GM23338 (cell line): ENCODE measurements around the gene PDE4B. TPM values are rescaled to one million over a fixed set of nuclear protein-coding genes. Genes with fewer than 3 reads are reported as not detected.
A peak's percentile ranks its signal among the peaks of the same experiment; 100 is the strongest.

Experiments
- ATAC-seq: fragments of 200-7000 bp; cut with Tn5 transposase; 3 replicates; pipeline ENCODE4 v1.9.1; 2020
- DNase-seq: peaks from one replicate; pipeline ENCODE4 v3.0.0-alpha.2; 2015; ENCODE audit warnings: low spot score
- H2AFZ ChIP-seq: fragments of 200-600 bp; sonication (generic); 2 replicates; pipeline ENCODE4 v1.8.0; 2016; ENCODE audit warnings: antibody characterized with exemption, mild to moderate bottlenecking, moderate library complexity
- H3F3A ChIP-seq: fragments of 200-600 bp; sonication (generic); replicated peaks from 2 replicates; pipeline ENCODE4 v1.8.0; 2017; ENCODE audit warnings: antibody characterized with exemption, mixed run types, low read depth
- H3K27ac ChIP-seq: fragments of 200-600 bp; sonication (generic); 2 replicates; pipeline ENCODE4 v1.6.1; 2016; ENCODE audit warnings: low read depth
- H3K27me3 ChIP-seq: fragments of 200-600 bp; sonication (generic); 2 replicates; pipeline ENCODE4 v1.8.0; 2016; ENCODE audit warnings: mild to moderate bottlenecking, mixed run types, moderate library complexity; ENCODE audit not compliant: insufficient read depth
- H3K36me3 ChIP-seq: fragments of 200-600 bp; sonication (generic); 2 replicates; pipeline ENCODE4 v1.8.0; 2016; ENCODE audit warnings: mild to moderate bottlenecking; ENCODE audit not compliant: insufficient read depth
- H3K4me1 ChIP-seq: fragments of 200-600 bp; sonication (generic); 2 replicates; pipeline ENCODE4 v1.8.0; 2016; ENCODE audit warnings: mild to moderate bottlenecking, moderate library complexity; ENCODE audit not compliant: insufficient read depth
- H3K4me2 ChIP-seq: fragments of 200-600 bp; sonication (generic); 2 replicates; pipeline ENCODE4 v1.7.1; 2017; ENCODE audit warnings: mixed run types
- H3K4me3 ChIP-seq: fragments of 200-600 bp; sonication (generic); 2 replicates; pipeline ENCODE4 v1.6.1; 2016; ENCODE audit warnings: mixed run types
- H3K79me2 ChIP-seq: fragments of 200-600 bp; sonication (generic); replicated peaks from 2 replicates; pipeline ENCODE4 v1.8.0; 2017; ENCODE audit warnings: mild to moderate bottlenecking; ENCODE audit not compliant: insufficient read depth
- H3K9me2 ChIP-seq: fragments of 200-600 bp; sonication (generic); 2 replicates; pipeline ENCODE4 v1.8.0; 2017; ENCODE audit not compliant: insufficient read depth
- H4K20me1 ChIP-seq: fragments of 200-600 bp; sonication (generic); replicated peaks from 2 replicates; pipeline ENCODE4 v1.8.0; 2017; ENCODE audit warnings: mild to moderate bottlenecking; ENCODE audit not compliant: insufficient read depth
- H3K27ac Mint-ChIP-seq: 2 replicates; pipeline ENCODE4 v1.8.0; 2020; ENCODE audit warnings: inconsistent platforms, mild to moderate bottlenecking, moderate library complexity, mixed read lengths
- H3K27me3 Mint-ChIP-seq: 3 replicates; pipeline ENCODE4 v1.8.0; 2022; ENCODE audit warnings: low read depth, mild to moderate bottlenecking, moderate library complexity, mixed read lengths, inconsistent platforms; ENCODE audit not compliant: insufficient read depth, poor library complexity
- H3K36me3 Mint-ChIP-seq: 3 replicates; pipeline ENCODE4 v1.8.0; 2021; ENCODE audit warnings: low read depth, mild to moderate bottlenecking, inconsistent platforms, moderate library complexity, mixed read lengths
- H3K4me1 Mint-ChIP-seq: 3 replicates; pipeline ENCODE4 v1.8.0; 2020; ENCODE audit warnings: mild to moderate bottlenecking, inconsistent platforms, mixed read lengths
- H3K4me3 Mint-ChIP-seq: 3 replicates; pipeline ENCODE4 v1.8.0; 2021; ENCODE audit warnings: moderate library complexity, mild to moderate bottlenecking, inconsistent platforms, mixed read lengths
- H3K9me3 Mint-ChIP-seq: 3 replicates; pipeline ENCODE4 v1.8.0; 2020; ENCODE audit warnings: moderate library complexity, mild to moderate bottlenecking, inconsistent platforms, mixed read lengths
- EZH2 ChIP-seq: fragments of 200-600 bp; sonication (generic); IDR thresholded peaks from one replicate; pipeline ENCODE4 v1.8.0; 2017; ENCODE audit warnings: antibody characterized with exemption, mild to moderate bottlenecking, low read depth; ENCODE audit not compliant: unreplicated experiment
- EZH2phosphoT487 ChIP-seq: fragments of 200-600 bp; sonication (generic); IDR thresholded peaks from one replicate; pipeline ENCODE4 v1.8.1; 2018; ENCODE audit warnings: antibody characterized with exemption; ENCODE audit not compliant: unreplicated experiment
- NANOG ChIP-seq: IDR thresholded peaks from 2 replicates; pipeline ENCODE4 v1.6.1; 2016; ENCODE audit warnings: antibody characterized with exemption, borderline replicate concordance
- STAT1 ChIP-seq: IDR thresholded peaks from one replicate; pipeline ENCODE4 v1.6.1; 2016; ENCODE audit warnings: antibody characterized with exemption; ENCODE audit not compliant: unreplicated experiment
- ZNF114 ChIP-seq: fragments of 250-450 bp; sonication (Bioruptor Pico); IDR thresholded peaks from 2 replicates; pipeline ENCODE4 v1.5.0; 2020; ENCODE audit warnings: mild to moderate bottlenecking, moderate library complexity
- ZNF331 ChIP-seq: fragments of 250-450 bp; sonication (Bioruptor Pico); IDR thresholded peaks from 2 replicates; pipeline ENCODE4 v1.5.0; 2020; ENCODE audit warnings: low read depth, mild to moderate bottlenecking, moderate library complexity
- polyA plus RNA-seq: library from polyadenylated mRNA; unstranded; fragments of >200 nt; fragmentation: Nextera tagmentation; extraction: Ambion mirVana; gene quantifications from 2 replicates; pipeline ENCODE4 v1.2.1, GENCODE V29; 2016
- total RNA-seq: library from RNA; depleted of rRNA; stranded (reverse); fragments of >200 nt; shearing (Covaris generic); gene quantifications from 2 replicates; pipeline ENCODE4 v1.2.3, GENCODE V29; 2014
- TF ChIP-seq, protein P1 (sequence below), 2 experiments: fragments of 200-600 bp in 1 of 2; sonication (generic) in 1 of 2; conservative IDR thresholded peaks; 2 replicates each; pipeline versions ENCODE4 v1.5.1 to v1.6.1; 2016 to 2017; ENCODE audit warnings: antibody characterized with exemption in 2 of 2, low read depth in 2 of 2, mild to moderate bottlenecking in 2 of 2, moderate library complexity in 1 of 2
- TF ChIP-seq, protein P2 (sequence below): IDR thresholded peaks from 2 replicates; pipeline ENCODE4 v1.6.1; 2016; ENCODE audit warnings: antibody characterized with exemption

The PDE4B gene
- total and polyA plus RNA-seq, 2 experiments from 2014 or later = 14.0 to 25.6 TPM

DNA sequence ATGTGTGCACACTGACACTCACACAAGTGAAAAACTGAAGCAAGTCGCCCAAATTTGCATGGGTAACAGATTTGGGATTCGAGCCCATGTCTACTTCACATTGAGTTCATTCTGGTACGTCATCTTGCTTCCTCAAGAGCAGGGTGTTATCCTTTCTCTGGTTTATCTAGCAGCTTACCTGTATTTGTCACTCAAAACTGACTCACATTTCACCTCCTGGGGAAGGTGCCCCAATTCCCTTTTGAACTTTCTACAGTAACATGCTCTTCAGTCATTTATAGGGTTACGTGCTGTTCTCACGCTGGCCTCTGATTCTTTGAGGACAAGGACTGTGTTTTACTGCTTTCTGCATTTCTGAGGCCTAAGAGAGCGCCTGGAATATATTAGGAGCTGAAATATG lies 162.8 kb downstream of the PDE4B start:
- H3K9me3 Mint-ChIP-seq = no peaks in the 10 kb centered on the region
- H3K27ac ChIP-seq = no peak overlapping the region
- TF ChIP-seq, protein P1, sequence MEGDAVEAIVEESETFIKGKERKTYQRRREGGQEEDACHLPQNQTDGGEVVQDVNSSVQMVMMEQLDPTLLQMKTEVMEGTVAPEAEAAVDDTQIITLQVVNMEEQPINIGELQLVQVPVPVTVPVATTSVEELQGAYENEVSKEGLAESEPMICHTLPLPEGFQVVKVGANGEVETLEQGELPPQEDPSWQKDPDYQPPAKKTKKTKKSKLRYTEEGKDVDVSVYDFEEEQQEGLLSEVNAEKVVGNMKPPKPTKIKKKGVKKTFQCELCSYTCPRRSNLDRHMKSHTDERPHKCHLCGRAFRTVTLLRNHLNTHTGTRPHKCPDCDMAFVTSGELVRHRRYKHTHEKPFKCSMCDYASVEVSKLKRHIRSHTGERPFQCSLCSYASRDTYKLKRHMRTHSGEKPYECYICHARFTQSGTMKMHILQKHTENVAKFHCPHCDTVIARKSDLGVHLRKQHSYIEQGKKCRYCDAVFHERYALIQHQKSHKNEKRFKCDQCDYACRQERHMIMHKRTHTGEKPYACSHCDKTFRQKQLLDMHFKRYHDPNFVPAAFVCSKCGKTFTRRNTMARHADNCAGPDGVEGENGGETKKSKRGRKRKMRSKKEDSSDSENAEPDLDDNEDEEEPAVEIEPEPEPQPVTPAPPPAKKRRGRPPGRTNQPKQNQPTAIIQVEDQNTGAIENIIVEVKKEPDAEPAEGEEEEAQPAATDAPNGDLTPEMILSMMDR (conservative IDR thresholded peaks at IDR 0.05; ENCODE audit: low read depth in 2 of 2) = no peak
- TF ChIP-seq STAT1 (no peak), NANOG (no peak), ZNF331 (no peak), EZH2 (no peak), ZNF114 (no peak)
- TF ChIP-seq, protein P2, sequence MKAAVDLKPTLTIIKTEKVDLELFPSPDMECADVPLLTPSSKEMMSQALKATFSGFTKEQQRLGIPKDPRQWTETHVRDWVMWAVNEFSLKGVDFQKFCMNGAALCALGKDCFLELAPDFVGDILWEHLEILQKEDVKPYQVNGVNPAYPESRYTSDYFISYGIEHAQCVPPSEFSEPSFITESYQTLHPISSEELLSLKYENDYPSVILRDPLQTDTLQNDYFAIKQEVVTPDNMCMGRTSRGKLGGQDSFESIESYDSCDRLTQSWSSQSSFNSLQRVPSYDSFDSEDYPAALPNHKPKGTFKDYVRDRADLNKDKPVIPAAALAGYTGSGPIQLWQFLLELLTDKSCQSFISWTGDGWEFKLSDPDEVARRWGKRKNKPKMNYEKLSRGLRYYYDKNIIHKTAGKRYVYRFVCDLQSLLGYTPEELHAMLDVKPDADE = no peak
- H3K36me3 ChIP-seq = no peaks in the 10 kb centered on the region
- no peaks in the 10 kb centered on the region for H3K27me3 ChIP-seq
- no peak overlapping the region for H3K4me2 ChIP-seq
- no peaks in the 10 kb centered on the region for H3K27me3 Mint-ChIP-seq
- no peaks in the 10 kb centered on the region for H3K4me1 ChIP-seq
- H3K36me3 Mint-ChIP-seq = no peaks in the 10 kb centered on the region
- no peaks in the 10 kb centered on the region for H3K9me2 ChIP-seq
- H3K4me3 Mint-ChIP-seq = no peak overlapping the region
- no peak overlapping the region for H3K4me3 ChIP-seq
- H3F3A ChIP-seq = no peaks in the 10 kb centered on the region
- ATAC-seq (no peak), DNase-seq (no peak)
- no peak overlapping the region for H2AFZ ChIP-seq
- no peaks in the 10 kb centered on the region for H3K79me2 ChIP-seq
- no peaks in the 10 kb centered on the region for H4K20me1 ChIP-seq
- H3K4me1 Mint-ChIP-seq = no peaks in the 10 kb centered on the region
- no peak overlapping the region for H3K27ac Mint-ChIP-seq

DNA sequence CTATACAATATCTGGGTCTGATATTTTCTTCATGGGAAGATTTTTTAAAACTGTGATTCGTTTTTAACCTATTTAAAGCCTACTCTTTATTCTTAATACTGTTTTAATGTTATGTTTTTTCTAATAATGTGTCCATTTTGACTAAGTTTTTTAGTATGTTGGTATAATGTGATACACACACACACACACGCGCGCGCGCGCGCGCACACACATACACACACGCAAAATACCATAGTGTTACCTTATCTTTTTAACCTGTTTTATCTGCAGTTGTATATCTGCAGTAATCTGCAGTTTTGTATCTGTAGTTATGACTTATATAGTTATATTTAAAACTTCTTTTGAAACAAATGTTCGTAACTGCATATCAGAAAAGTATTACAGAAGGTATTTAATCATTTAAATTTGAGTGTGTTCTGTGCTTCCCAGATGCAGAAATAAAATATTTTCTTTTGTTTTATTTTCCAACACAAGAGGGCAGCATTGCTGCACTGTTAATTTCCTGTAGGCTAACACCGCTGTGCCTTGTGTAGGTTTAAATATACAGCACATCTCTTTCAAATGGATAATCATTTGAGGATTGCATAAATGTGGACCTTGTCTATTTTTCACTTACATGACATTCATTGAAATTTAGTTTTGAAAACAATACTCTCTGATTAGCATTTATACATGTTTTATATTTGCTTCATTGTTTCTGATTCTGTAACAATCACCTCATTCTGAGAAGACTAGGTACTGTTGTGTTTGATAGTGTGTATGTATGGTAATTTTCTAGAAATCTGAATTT lies 166.1 kb downstream of the PDE4B start:
- no peaks in the 10 kb centered on the region for H3F3A ChIP-seq
- Mint-ChIP-seq H3K4me1 (no peaks in the 10 kb centered on the region), H3K27me3 (no peaks in the 10 kb centered on the region), H3K9me3 (no peaks in the 10 kb centered on the region), H3K27ac (no peak overlapping the region), H3K36me3 (no peaks in the 10 kb centered on the region), H3K4me3 (no peak overlapping the region)
- no peaks in the 10 kb centered on the region for H3K36me3 ChIP-seq
- DNase-seq (peak; percentile 62), ATAC-seq (peak; percentile 57; the same call in 2 of the 3 replicates)
- H3K4me2 ChIP-seq = no peak overlapping the region
- no peaks in the 10 kb centered on the region for H3K27me3 ChIP-seq
- no peaks in the 10 kb centered on the region for H3K4me1 ChIP-seq
- H3K9me2 ChIP-seq = no peaks in the 10 kb centered on the region
- no peak overlapping the region for H3K4me3 ChIP-seq
- H3K79me2 ChIP-seq = no peaks in the 10 kb centered on the region
- TF ChIP-seq, protein P1 (conservative IDR thresholded peaks at IDR 0.05; ENCODE audit: low read depth in 2 of 2) = peak; percentile 81
- no peak for TF ChIP-seq EZH2phosphoT487
- no peak overlapping the region for H2AFZ ChIP-seq
- no peak overlapping the region for H3K27ac ChIP-seq
- no peaks in the 10 kb centered on the region for H4K20me1 ChIP-seq
